Breast epithelium (tissue), 4 donors: ENCODE data around the gene CD200. TPM values are rescaled to one million over a fixed set of nuclear protein-coding genes. Genes with fewer than 3 reads are reported as not detected.

Experiments used
- DNase-seq, 2 donors: peaks; one replicate each; pipeline ENCODE4 v3.0.0-alpha.2; 2019; ENCODE audit warnings: low spot score in 2 of 2
- H3K27ac ChIP-seq, 2 donors: fragments of 200-600 bp; sonication (generic) in 1 of 2; one replicate each; pipeline ENCODE4 v1.5.1; 2016 to 2019; ENCODE audit warnings: mild to moderate bottlenecking in 1 of 2
- H3K27me3 ChIP-seq, 2 donors: fragments of 200-600 bp; sonication (generic) in 1 of 2; one replicate each; pipeline versions ENCODE4 v1.5.1 to v1.6.0; 2017 to 2019; ENCODE audit warnings: control low read depth in 1 of 2, mild to moderate bottlenecking in 1 of 2
- H3K36me3 ChIP-seq: fragments of 200-600 bp; one replicate; pipeline ENCODE4 v1.5.1; 2019
- H3K4me1 ChIP-seq, 2 donors: fragments of 200-600 bp; sonication (generic); one replicate each; pipeline ENCODE4 v1.5.1; 2016 to 2019; ENCODE audit warnings: control low read depth in 1 of 2
- H3K4me3 ChIP-seq, 3 donors: fragments of 200-600 bp; sonication (generic); 1 replicate in 2 of 3; 2 replicates in 1 of 3; pipeline ENCODE4 v1.5.1; 2016 to 2019; ENCODE audit warnings: mild to moderate bottlenecking in 3 of 3, moderate library complexity in 2 of 3
- H3K9me3 ChIP-seq, 2 donors: fragments of 200-600 bp; sonication (generic) in 1 of 2; one replicate each; pipeline ENCODE4 v1.5.1; 2016 to 2019; ENCODE audit warnings: control low read depth in 1 of 2
- POLR2A ChIP-seq: fragments of 450-650 bp; IDR thresholded peaks from one replicate; pipeline ENCODE4 v1.6.1; 2016; ENCODE audit warnings: antibody characterized with exemption, mild to moderate bottlenecking, moderate library complexity
- POLR2AphosphoS5 ChIP-seq, 3 donors: sonication (generic); formaldehyde crosslinking; IDR thresholded peaks; one replicate each; pipeline ENCODE4 v1.6.1; 2017; ENCODE audit warnings: antibody characterized with exemption in 3 of 3
- intact Hi-C: fragments of 100-400 bp; cut with DNase I; formaldehyde crosslinking; loops from one replicate; pipeline ENCODE4 v1.15.1; 2023; ENCODE audit warnings: low total_unique reads
- total RNA-seq, 3 donors: library from RNA; depleted of rRNA; stranded (reverse); fragments of >200 nt; gene quantifications; one replicate each; pipeline ENCODE4 v1.1.0, GENCODE V29; 2016
- TF ChIP-seq, protein P1 (sequence below), 3 donors: fragments of 450-650 bp; IDR thresholded peaks; one replicate each; pipeline ENCODE4 v1.5.1; 2016 to 2017; ENCODE audit warnings: antibody characterized with exemption in 3 of 3, mild to moderate bottlenecking in 3 of 3, moderate library complexity in 3 of 3

Gene CD200
- total RNA-seq, 3 donors from 2014 or later, result 4.8 to 20.8 (median 17.0) TPM

DNA sequence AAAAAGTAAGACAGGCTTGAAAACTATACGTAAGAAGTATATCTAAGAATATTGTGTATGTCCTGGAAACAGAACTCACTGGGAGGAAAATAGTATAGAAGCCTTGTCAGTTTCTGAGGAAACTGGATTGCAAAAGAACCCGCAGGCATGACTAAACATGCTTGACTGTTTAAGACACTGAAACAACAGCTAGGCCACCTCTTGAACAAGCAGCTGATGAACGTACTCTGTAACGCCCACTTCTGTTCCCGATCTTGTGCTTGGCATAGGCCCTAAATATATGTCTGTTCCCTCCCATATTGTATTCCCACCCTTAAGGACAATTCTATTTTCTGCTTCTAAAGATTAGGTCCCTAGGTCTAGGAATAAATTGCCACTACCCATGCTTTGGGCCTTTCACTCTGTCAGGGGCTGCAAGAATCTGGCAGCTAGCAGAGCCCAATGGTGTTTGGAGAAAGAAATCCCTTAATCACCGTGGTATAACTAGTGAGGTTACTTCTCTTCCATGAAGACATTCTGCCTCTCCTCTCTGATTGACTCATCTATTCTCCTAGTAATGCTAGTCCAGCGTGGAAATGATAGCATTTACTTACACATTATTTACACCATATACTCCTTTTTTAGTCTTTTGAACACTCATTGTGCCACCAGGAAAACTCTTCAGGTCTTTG is 46.2 kb downstream of the CD200 start:
- intact Hi-C loops, result no loop called here
- Histone ChIP-seq H3K27ac (no peak overlapping the region), H3K4me1 (no peaks in the 10 kb centered on the region), H3K4me3 (no peak overlapping the region), H3K36me3 (no peaks in the 10 kb centered on the region), H3K9me3 (no peaks in the 10 kb centered on the region), H3K27me3 (no peaks in the 10 kb centered on the region)
- TF ChIP-seq, protein P1, sequence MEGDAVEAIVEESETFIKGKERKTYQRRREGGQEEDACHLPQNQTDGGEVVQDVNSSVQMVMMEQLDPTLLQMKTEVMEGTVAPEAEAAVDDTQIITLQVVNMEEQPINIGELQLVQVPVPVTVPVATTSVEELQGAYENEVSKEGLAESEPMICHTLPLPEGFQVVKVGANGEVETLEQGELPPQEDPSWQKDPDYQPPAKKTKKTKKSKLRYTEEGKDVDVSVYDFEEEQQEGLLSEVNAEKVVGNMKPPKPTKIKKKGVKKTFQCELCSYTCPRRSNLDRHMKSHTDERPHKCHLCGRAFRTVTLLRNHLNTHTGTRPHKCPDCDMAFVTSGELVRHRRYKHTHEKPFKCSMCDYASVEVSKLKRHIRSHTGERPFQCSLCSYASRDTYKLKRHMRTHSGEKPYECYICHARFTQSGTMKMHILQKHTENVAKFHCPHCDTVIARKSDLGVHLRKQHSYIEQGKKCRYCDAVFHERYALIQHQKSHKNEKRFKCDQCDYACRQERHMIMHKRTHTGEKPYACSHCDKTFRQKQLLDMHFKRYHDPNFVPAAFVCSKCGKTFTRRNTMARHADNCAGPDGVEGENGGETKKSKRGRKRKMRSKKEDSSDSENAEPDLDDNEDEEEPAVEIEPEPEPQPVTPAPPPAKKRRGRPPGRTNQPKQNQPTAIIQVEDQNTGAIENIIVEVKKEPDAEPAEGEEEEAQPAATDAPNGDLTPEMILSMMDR (IDR thresholded peaks at IDR 0.05), result no peak
- no peak for TF ChIP-seq POLR2A
- no peak for TF ChIP-seq POLR2AphosphoS5 (IDR thresholded peaks at IDR 0.05)
- peak in 1 of 2 donors; percentile 50 for DNase-seq

DNA sequence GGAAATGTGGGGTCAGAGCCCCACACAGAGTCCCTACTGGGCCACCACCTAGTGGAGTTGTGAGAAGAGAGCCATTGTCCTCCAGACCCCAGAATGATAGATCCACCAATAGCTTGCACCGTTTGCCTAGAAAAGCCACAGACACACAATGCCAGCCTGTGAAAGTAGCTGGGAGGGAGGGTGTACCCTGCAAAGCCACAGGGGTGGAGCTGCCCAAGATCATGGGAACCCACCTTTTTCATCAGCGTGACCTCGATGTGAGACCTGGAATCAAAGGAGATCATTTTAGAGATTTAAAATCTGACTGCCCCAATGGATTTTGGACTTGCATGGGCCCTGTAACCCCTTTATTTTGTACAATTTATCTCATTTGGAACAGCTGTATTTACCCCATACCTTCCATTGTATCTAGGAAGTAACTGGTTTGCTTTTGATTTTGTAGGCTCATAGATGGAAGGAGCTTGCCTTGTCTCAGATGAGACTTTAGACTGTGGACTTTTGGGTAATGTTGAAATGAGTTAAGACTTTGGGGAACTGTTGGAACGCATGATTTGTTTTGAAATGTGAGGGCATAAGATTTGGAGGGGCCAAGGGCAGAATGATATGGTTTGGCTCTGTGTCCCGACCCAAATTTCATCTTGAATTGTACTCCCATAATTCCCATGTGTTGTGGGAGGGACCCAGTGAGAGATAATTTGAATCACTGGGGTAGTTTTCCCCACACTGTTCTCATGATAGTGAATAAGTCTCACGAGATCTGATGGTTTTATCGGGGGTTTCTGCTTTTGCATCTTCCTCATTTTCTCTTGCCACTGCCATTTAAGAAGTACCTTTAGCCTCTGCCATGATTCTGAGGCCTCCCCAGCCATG is 49.0 kb downstream of the CD200 start:
- H3K36me3 ChIP-seq, result no peaks in the 10 kb centered on the region
- H3K4me3 ChIP-seq, result no peak overlapping the region
- intact Hi-C loops, result no loop called here
- no peaks in the 10 kb centered on the region for H3K9me3 ChIP-seq
- TF ChIP-seq POLR2AphosphoS5 (IDR thresholded peaks at IDR 0.05) (no peak), POLR2A (no peak)
- H3K27me3 ChIP-seq, result no peaks in the 10 kb centered on the region
- H3K4me1 ChIP-seq, result no peaks in the 10 kb centered on the region
- no peak for DNase-seq
- H3K27ac ChIP-seq, result no peak overlapping the region

GRCh38 chr3:112382543-112383160 is 49.7 kb downstream of the CD200 start:
- no peaks in the 10 kb centered on the region for H3K27me3 ChIP-seq
- H3K4me1 ChIP-seq, result no peaks in the 10 kb centered on the region
- H3K9me3 ChIP-seq, result no peaks in the 10 kb centered on the region
- no peak for DNase-seq
- intact Hi-C loops, result no loop called here
- H3K36me3 ChIP-seq, result no peaks in the 10 kb centered on the region
- no peak overlapping the region for H3K4me3 ChIP-seq
- H3K27ac ChIP-seq, result no peak overlapping the region
- TF ChIP-seq, protein P1 (IDR thresholded peaks at IDR 0.05), result no peak
- no peak for TF ChIP-seq POLR2AphosphoS5 (IDR thresholded peaks at IDR 0.05)
- TF ChIP-seq POLR2A, result no peak

DNA sequence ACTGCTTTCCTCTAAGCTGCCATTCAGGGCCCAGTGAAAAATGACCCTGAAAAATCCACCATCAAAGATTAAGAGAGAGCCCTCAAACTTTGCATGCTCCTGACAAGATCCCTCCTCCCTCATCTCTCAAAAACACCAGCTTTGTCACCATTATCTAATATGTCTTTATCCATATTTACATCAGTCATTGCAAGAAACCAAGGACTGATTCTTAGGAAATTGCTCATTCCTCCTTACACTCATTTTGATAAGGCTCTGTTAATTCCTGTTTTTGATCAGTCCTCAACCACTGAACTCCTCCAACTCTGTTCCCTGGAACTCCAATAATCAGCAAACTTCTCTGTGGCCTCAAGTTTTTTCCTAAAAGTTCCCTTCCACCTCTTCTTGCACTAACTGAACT is 51.8 kb downstream of the CD200 start:
- H3K4me1 ChIP-seq, result no peaks in the 10 kb centered on the region
- no peaks in the 10 kb centered on the region for H3K27me3 ChIP-seq
- intact Hi-C loops, result no loop called here
- H3K27ac ChIP-seq, result no peak overlapping the region
- H3K36me3 ChIP-seq, result no peaks in the 10 kb centered on the region
- no peak overlapping the region for H3K4me3 ChIP-seq
- no peaks in the 10 kb centered on the region for H3K9me3 ChIP-seq
- DNase-seq, result no peak
- TF ChIP-seq POLR2A (no peak), POLR2AphosphoS5 (IDR thresholded peaks at IDR 0.05) (no peak)
- TF ChIP-seq, protein P1 (IDR thresholded peaks at IDR 0.05), result no peak

- no peak for TF ChIP-seq POLR2A
- TF ChIP-seq POLR2AphosphoS5 (IDR thresholded peaks at IDR 0.05), result no peak
- TF ChIP-seq, protein P1 (IDR thresholded peaks at IDR 0.05), result no peak
- H3K4me1 ChIP-seq, result no peaks in the 10 kb centered on the region
- H3K36me3 ChIP-seq, result no peaks in the 10 kb centered on the region
- H3K27ac ChIP-seq, result no peak overlapping the region
- no peak for DNase-seq
- H3K4me3 ChIP-seq, result no peak overlapping the region
- intact Hi-C loops, result no loop called here
- H3K27me3 ChIP-seq, result no peaks in the 10 kb centered on the region
- H3K9me3 ChIP-seq, result no peaks in the 10 kb centered on the region
Observed at GRCh38 chr3:112388972-112389371, 56.0 kb downstream of the CD200 start.
